IPS-18c (cell line): ENCODE measurements around the gene JARID2.

ENCODE experiments used
- H3K4me3 ChIP-seq: 2 replicates; pipeline ENCODE4 v1.7.0; 2013; ENCODE audit warnings: low read depth, mild to moderate bottlenecking, low read length, moderate library complexity; ENCODE audit not compliant: insufficient read depth
- H3K9me3 ChIP-seq: one replicate; pipeline ENCODE4 v1.6.1; 2013; ENCODE audit warnings: mild to moderate bottlenecking, low read length, moderate library complexity; ENCODE audit not compliant: control insufficient read depth, insufficient read depth

Gene JARID2

GRCh38 chr6:15386756-15387112, 140.9 kb downstream of the JARID2 start:
- H3K4me3 ChIP-seq: no peak overlapping the region
- H3K9me3 ChIP-seq: no peaks in the 10 kb centered on the region

GRCh38 chr6:15387118-15387517, 141.2 kb downstream of the JARID2 start:
- no peaks in the 10 kb centered on the region for H3K9me3 ChIP-seq
- H3K4me3 ChIP-seq: no peak overlapping the region

GRCh38 chr6:15389084-15389764, 143.4 kb downstream of the JARID2 start:
- H3K9me3 ChIP-seq: no peaks in the 10 kb centered on the region
- no peak overlapping the region for H3K4me3 ChIP-seq

GRCh38 chr6:15389765-15390723, 144.2 kb downstream of the JARID2 start:
- no peak overlapping the region for H3K4me3 ChIP-seq
- no peaks in the 10 kb centered on the region for H3K9me3 ChIP-seq

GRCh38 chr6:15391500-15391899, 145.6 kb downstream of the JARID2 start:
- no peak overlapping the region for H3K4me3 ChIP-seq
- no peaks in the 10 kb centered on the region for H3K9me3 ChIP-seq

- H3K9me3 ChIP-seq: no peaks in the 10 kb centered on the region
- no peak overlapping the region; the same call in 1 of the 2 replicates for H3K4me3 ChIP-seq
Measured at GRCh38 chr6:15392182-15392581, 146.3 kb downstream of the JARID2 start.

- Histone ChIP-seq H3K4me3 (no peak overlapping the region), H3K9me3 (no peaks in the 10 kb centered on the region)
Measured at GRCh38 chr6:15393605-15394004, 147.7 kb downstream of the JARID2 start.

- no peak overlapping the region for H3K4me3 ChIP-seq
- no peaks in the 10 kb centered on the region for H3K9me3 ChIP-seq
Measured at GRCh38 chr6:15395087-15395486, 149.2 kb downstream of the JARID2 start.

- no peaks in the 10 kb centered on the region for H3K9me3 ChIP-seq
Measured at GRCh38 chr6:15396808-15397207, 150.9 kb downstream of the JARID2 start.

GRCh38 chr6:15398633-15399275, 152.9 kb downstream of the JARID2 start:
- H3K9me3 ChIP-seq: no peaks in the 10 kb centered on the region
- no peak overlapping the region for H3K4me3 ChIP-seq

More at GRCh38 chr6:15396808-15397207, 150.9 kb downstream of the JARID2 start:
- no peak overlapping the region for H3K4me3 ChIP-seq

GRCh38 chr6:15399641-15400470, 154.0 kb downstream of the JARID2 start:
- Histone ChIP-seq H3K4me3 (no peak overlapping the region), H3K9me3 (no peaks in the 10 kb centered on the region)

- Histone ChIP-seq H3K9me3 (no peaks in the 10 kb centered on the region), H3K4me3 (no peak overlapping the region)
Measured at GRCh38 chr6:15400572-15401004, 154.7 kb downstream of the JARID2 start.

GRCh38 chr6:15401120-15401519, 155.3 kb downstream of the JARID2 start:
- Histone ChIP-seq H3K4me3 (no peak overlapping the region), H3K9me3 (no peaks in the 10 kb centered on the region)

GRCh38 chr6:15401769-15402250, 155.9 kb downstream of the JARID2 start:
- Histone ChIP-seq H3K9me3 (no peaks in the 10 kb centered on the region), H3K4me3 (no peak overlapping the region)

GRCh38 chr6:15402406-15403045, 156.7 kb downstream of the JARID2 start:
- Histone ChIP-seq H3K4me3 (no peak overlapping the region), H3K9me3 (no peaks in the 10 kb centered on the region)

- Histone ChIP-seq H3K9me3 (no peaks in the 10 kb centered on the region), H3K4me3 (no peak overlapping the region)
Measured at GRCh38 chr6:15403094-15403755, 157.4 kb downstream of the JARID2 start.
